Measurements from ENCODE around the gene RARG. TPM values are rescaled to one million over a fixed set of nuclear protein-coding genes. Genes with fewer than 3 reads are reported as not detected.
A peak's percentile ranks its signal among the peaks of the same experiment; 100 is the strongest.

The RARG gene
- total RNA-seq, 1 experiment from 2014 or later = 11.8 TPM

DNA sequence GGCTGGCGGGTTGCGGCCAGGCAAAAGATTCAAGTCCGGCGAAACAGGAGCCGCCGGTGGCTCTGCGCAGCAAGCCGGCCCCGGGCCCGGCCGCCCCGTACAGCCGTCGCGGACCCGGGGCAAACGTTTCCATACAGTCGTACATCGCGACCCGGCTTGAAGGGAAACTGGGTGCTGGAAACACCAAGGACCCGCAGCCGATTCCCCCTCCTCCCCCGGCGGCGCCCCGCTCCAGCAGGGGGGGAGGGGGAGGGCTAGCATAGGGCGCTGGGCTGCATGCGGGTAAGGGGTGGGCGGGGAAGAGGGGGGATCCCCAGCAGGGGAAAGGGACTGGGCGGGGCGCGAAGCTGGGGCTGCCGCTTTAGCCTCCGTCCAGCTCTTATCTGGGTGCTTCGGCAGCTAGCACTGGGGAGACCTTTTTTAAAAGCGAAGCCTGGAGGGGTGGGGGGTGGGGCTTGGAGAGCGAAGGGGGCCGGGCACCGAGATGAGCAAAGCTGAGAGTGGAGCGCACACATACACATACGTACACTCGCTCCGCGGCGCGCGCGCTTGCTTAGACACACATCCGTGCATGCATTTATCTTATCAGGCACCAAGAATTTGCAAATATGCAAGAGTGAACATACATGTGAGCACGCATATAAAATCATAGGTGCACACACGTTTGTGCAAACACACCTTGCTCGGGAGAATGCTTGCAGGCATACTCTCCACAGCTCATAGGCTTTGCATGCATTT is 11.9 kb downstream of the RARG start:
- TF ChIP-seq, protein P1, sequence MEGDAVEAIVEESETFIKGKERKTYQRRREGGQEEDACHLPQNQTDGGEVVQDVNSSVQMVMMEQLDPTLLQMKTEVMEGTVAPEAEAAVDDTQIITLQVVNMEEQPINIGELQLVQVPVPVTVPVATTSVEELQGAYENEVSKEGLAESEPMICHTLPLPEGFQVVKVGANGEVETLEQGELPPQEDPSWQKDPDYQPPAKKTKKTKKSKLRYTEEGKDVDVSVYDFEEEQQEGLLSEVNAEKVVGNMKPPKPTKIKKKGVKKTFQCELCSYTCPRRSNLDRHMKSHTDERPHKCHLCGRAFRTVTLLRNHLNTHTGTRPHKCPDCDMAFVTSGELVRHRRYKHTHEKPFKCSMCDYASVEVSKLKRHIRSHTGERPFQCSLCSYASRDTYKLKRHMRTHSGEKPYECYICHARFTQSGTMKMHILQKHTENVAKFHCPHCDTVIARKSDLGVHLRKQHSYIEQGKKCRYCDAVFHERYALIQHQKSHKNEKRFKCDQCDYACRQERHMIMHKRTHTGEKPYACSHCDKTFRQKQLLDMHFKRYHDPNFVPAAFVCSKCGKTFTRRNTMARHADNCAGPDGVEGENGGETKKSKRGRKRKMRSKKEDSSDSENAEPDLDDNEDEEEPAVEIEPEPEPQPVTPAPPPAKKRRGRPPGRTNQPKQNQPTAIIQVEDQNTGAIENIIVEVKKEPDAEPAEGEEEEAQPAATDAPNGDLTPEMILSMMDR (IDR thresholded peaks at IDR 0.05; ENCODE audit: insufficient read depth in 1 of 2, low read depth in 1 of 2, low read length in 1 of 2, severe bottlenecking in 1 of 2, unreplicated experiment in 1 of 2) = no peak
- Mint-ChIP-seq H3K27ac (ENCODE audit: unreplicated experiment) (peak overlapping the region; percentile 89), H3K36me3 (ENCODE audit: insufficient read depth, unreplicated experiment) (peaks cover 10% of the 10 kb centered on the region), H3K27me3 (ENCODE audit: insufficient read depth, unreplicated experiment) (no peaks in the 10 kb centered on the region), H3K4me3 (ENCODE audit: unreplicated experiment) (peak overlapping the region; percentile 97), H3K4me1 (ENCODE audit: low read depth, unreplicated experiment) (peaks cover 47% of the 10 kb centered on the region), H3K9me3 (ENCODE audit: unreplicated experiment) (no peaks in the 10 kb centered on the region)
- H3K4me1 ChIP-seq = peaks cover 25% of the 10 kb centered on the region
- intact Hi-C loops (cut with micrococcal nuclease; ENCODE audit: unreplicated experiment) = loop anchor here (1.0 to 5.0 kb wide), 3 partner anchors 31 to 162 kb away; partner anchors contain the start of gene SP1
- H3K27me3 ChIP-seq (replicated peaks; ENCODE audit: control insufficient read depth, insufficient read depth, low read length) = no peaks in the 10 kb centered on the region
- ChIA-PET POLR2A (interaction anchor here (0.5 to 1.9 kb wide), 2 partner anchors 39 to 101 kb away, joined by 3 to 7 read pairs; partner anchors contain the start of gene AAAS), CTCF (interaction anchor here (0.5 to 2.2 kb wide), 7 partner anchors 8 to 101 kb away, joined by 3 to 11 read pairs (median 6); partner anchors contain the start of genes AAAS and PFDN5)
- H3K36me3 ChIP-seq (ENCODE audit: control insufficient read depth, insufficient read depth, low read length) = no peaks in the 10 kb centered on the region
- no peaks in the 10 kb centered on the region for H3K9me3 ChIP-seq
- BruUV-seq (replicated peaks) = no TSS peak
- H3K4me3 ChIP-seq (ENCODE audit: low read depth, low read length) = peak overlapping the region; percentile 45
- peak in 1 of 2 experiments; percentile 49 for DNase-seq

DNA sequence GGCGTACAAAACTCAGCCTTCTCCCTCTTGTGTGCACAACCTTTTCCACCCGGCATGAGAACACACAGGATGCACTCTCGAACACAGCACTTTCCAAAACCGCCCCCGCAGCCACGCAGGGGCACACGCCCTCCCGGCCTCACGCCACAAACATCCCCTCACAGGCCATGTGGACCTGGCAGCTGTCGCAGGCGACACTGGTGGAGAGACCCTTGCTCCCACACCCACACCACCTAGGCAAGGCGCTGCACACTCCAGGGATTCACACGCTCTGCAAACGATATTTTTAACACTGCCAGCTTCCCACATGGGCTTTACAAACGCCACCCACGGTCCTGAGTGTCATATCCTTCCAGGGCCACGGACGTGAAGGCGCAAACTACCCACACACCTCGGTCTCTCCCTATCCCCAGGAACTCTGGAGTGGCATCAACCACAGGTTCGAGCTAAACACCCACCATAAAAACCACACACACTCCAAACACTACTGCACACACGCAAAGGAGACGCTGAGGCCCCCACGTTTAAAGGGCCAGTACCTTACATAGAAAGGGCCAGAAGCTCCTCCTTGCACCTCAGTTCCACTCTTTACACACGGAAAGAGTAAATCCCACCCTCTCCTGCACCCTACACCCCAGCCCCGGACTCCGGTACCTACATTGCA is 12.6 kb downstream of the RARG start:
- Mint-ChIP-seq H3K4me3 (ENCODE audit: unreplicated experiment) (peak overlapping the region; percentile 97), H3K27ac (ENCODE audit: unreplicated experiment) (no peak overlapping the region), H3K36me3 (ENCODE audit: insufficient read depth, unreplicated experiment) (peaks cover 10% of the 10 kb centered on the region), H3K4me1 (ENCODE audit: low read depth, unreplicated experiment) (peaks cover 41% of the 10 kb centered on the region), H3K9me3 (ENCODE audit: unreplicated experiment) (no peaks in the 10 kb centered on the region), H3K27me3 (ENCODE audit: insufficient read depth, unreplicated experiment) (no peaks in the 10 kb centered on the region)
- no TSS peak for BruUV-seq (replicated peaks)
- intact Hi-C loops (cut with micrococcal nuclease; ENCODE audit: unreplicated experiment) = no loop called here
- Histone ChIP-seq H3K9me3 (no peaks in the 10 kb centered on the region), H3K27me3 (replicated peaks; ENCODE audit: control insufficient read depth, insufficient read depth, low read length) (no peaks in the 10 kb centered on the region), H3K4me1 (peaks cover 20% of the 10 kb centered on the region), H3K36me3 (ENCODE audit: control insufficient read depth, insufficient read depth, low read length) (no peaks in the 10 kb centered on the region), H3K4me3 (ENCODE audit: low read depth, low read length) (peak overlapping the region; percentile 45)
- no peak for DNase-seq
- TF ChIP-seq, protein P1 (IDR thresholded peaks at IDR 0.05; ENCODE audit: insufficient read depth in 1 of 2, low read depth in 1 of 2, low read length in 1 of 2, severe bottlenecking in 1 of 2, unreplicated experiment in 1 of 2) = no peak
- CTCF ChIA-PET = interaction anchor here (1.1 to 2.2 kb wide), 4 partner anchors 24 to 76 kb away, joined by 3 to 11 read pairs (median 6); partner anchors contain the start of gene PFDN5
- POLR2A ChIA-PET = interaction anchor here (0.5 kb wide), 1 partner anchor 38 kb away, joined by 3 read pairs; no protein-coding TSS in a partner anchor

DNA sequence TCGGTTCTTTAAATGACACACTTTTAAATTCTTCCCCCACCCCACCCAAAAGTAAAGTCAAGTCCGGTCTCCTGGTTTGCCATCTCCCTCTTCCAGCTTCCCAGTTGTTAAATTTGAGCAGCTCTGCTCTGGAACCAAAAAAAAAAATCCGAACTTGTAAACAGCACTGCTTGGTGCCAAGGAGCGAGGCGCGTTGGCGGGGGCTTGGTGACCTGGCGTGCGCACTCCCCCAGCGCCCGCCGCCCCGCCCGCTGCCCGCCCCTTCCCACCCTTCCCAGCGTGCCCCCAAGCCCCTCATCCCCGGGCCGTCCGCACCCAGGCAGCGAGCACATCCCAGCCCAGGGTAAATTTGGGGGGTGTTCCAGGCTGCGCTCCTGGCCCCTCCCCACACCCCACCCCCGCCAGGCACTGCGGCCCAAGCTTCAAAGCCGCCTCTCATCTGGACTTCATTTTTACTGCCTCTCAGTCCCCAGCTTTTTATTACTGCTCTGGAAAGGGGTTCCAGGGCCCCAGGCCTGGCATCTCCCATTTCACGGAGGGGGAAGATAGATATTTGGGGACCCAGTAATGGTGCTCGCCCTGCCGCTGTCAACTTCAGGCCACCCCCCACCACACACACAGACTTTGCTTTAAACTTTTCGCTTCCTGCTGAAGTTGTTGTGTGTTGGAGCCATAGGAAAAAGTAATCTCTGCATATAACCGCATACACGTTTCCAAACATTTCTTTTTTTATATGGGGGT is 13.3 kb downstream of the RARG start:
- Mint-ChIP-seq H3K27me3 (ENCODE audit: insufficient read depth, unreplicated experiment) (no peaks in the 10 kb centered on the region), H3K4me3 (ENCODE audit: unreplicated experiment) (peak overlapping the region; percentile 97), H3K9me3 (ENCODE audit: unreplicated experiment) (no peaks in the 10 kb centered on the region), H3K36me3 (ENCODE audit: insufficient read depth, unreplicated experiment) (peaks cover 10% of the 10 kb centered on the region), H3K4me1 (ENCODE audit: low read depth, unreplicated experiment) (peaks cover 35% of the 10 kb centered on the region), H3K27ac (ENCODE audit: unreplicated experiment) (no peak overlapping the region)
- Histone ChIP-seq H3K36me3 (ENCODE audit: control insufficient read depth, insufficient read depth, low read length) (no peaks in the 10 kb centered on the region), H3K4me1 (peaks cover 20% of the 10 kb centered on the region), H3K9me3 (no peaks in the 10 kb centered on the region), H3K4me3 (ENCODE audit: low read depth, low read length) (no peak overlapping the region), H3K27me3 (replicated peaks; ENCODE audit: control insufficient read depth, insufficient read depth, low read length) (no peaks in the 10 kb centered on the region)
- CTCF ChIA-PET = interaction anchor here (0.7 to 0.8 kb wide), 2 partner anchors 33 to 162 kb away, joined by 3 read pairs; a partner anchor contains a TSS
- intact Hi-C loops (cut with micrococcal nuclease; ENCODE audit: unreplicated experiment) = no loop called here
- BruUV-seq (replicated peaks) = no TSS peak
- TF ChIP-seq, protein P1 (IDR thresholded peaks at IDR 0.05; ENCODE audit: insufficient read depth in 1 of 2, low read depth in 1 of 2, low read length in 1 of 2, severe bottlenecking in 1 of 2, unreplicated experiment in 1 of 2) = no peak
- no peak for DNase-seq
- POLR2A ChIA-PET = interaction anchor here (0.6 kb wide), 1 partner anchor 64 kb away, joined by 3 read pairs; no protein-coding TSS in a partner anchor
